GM04503 (cell line): ENCODE results near the gene VAC14.
"Not testable (repeated sequence)": the region's sequence is repeated elsewhere in the genome, so short reads cannot be mapped to it uniquely, and the experiment has no call there.

Source experiments
- DNase-seq: peaks from one replicate; pipeline ENCODE4 v3.0.0-alpha.2; 2012; ENCODE audit warnings: low read depth

The VAC14 gene

GRCh38 chr16:70644763-70645597 is 156.0 kb downstream of the VAC14 start:
- DNase-seq: no peak

GRCh38 chr16:70643264-70643663 is 157.7 kb downstream of the VAC14 start:
- not testable (repeated sequence) for DNase-seq

GRCh38 chr16:70642633-70643032 is 158.3 kb downstream of the VAC14 start:
- DNase-seq: no peak

GRCh38 chr16:70638814-70639792 is 161.9 kb downstream of the VAC14 start:
- DNase-seq: no peak
